HCT116 (cell line): ENCODE measurements around the gene MRPL39.

ENCODE experiments used
- EGR1 ChIP-seq: IDR thresholded peaks from 2 replicates; pipeline ENCODE4 v1.6.1; 2012; ENCODE audit warnings: low read depth
- ELF1 ChIP-seq: IDR thresholded peaks from 2 replicates; pipeline ENCODE4 v1.6.1; 2012; ENCODE audit warnings: low read depth, borderline replicate concordance
- EZH2 ChIP-seq: fragments of 200-600 bp; sonication (generic); IDR thresholded peaks from 2 replicates; pipeline ENCODE4 v1.6.1; 2017; ENCODE audit warnings: antibody characterized with exemption, mixed run types
- JUND ChIP-seq: IDR thresholded peaks from 2 replicates; pipeline ENCODE4 v1.6.1; 2012
- POLR2AphosphoS5 ChIP-seq: IDR thresholded peaks from 2 replicates; pipeline ENCODE4 v1.6.1; 2011; ENCODE audit warnings: mild to moderate bottlenecking, low read depth, low read length, moderate library complexity
- RAD21 ChIP-seq: IDR thresholded peaks from 2 replicates; pipeline ENCODE4 v1.6.1; 2012; ENCODE audit warnings: low read depth, mild to moderate bottlenecking
- SP1 ChIP-seq: IDR thresholded peaks from 2 replicates; pipeline ENCODE4 v1.6.1; 2012; ENCODE audit warnings: low read depth
- TF ChIP-seq, protein P1 (sequence below), 3 experiments: fragments of 200-600 bp in 1 of 3; sonication (generic) in 1 of 3; IDR thresholded peaks in 2 of 3; conservative IDR thresholded peaks in 1 of 3; 2 replicates each; pipeline ENCODE4 v1.5.1; 2012 to 2017; ENCODE audit warnings: low read depth in 2 of 3, low read length in 2 of 3, antibody characterized with exemption in 1 of 3, borderline replicate concordance in 1 of 3, control low read depth in 1 of 3, mild to moderate bottlenecking in 1 of 3, mixed read lengths in 1 of 3, mixed run types in 1 of 3, moderate library complexity in 1 of 3; ENCODE audit not compliant: insufficient read depth in 1 of 3
- TF ChIP-seq, protein P2 (sequence below): IDR thresholded peaks from 2 replicates; pipeline ENCODE4 v1.6.1; 2012

DNA sequence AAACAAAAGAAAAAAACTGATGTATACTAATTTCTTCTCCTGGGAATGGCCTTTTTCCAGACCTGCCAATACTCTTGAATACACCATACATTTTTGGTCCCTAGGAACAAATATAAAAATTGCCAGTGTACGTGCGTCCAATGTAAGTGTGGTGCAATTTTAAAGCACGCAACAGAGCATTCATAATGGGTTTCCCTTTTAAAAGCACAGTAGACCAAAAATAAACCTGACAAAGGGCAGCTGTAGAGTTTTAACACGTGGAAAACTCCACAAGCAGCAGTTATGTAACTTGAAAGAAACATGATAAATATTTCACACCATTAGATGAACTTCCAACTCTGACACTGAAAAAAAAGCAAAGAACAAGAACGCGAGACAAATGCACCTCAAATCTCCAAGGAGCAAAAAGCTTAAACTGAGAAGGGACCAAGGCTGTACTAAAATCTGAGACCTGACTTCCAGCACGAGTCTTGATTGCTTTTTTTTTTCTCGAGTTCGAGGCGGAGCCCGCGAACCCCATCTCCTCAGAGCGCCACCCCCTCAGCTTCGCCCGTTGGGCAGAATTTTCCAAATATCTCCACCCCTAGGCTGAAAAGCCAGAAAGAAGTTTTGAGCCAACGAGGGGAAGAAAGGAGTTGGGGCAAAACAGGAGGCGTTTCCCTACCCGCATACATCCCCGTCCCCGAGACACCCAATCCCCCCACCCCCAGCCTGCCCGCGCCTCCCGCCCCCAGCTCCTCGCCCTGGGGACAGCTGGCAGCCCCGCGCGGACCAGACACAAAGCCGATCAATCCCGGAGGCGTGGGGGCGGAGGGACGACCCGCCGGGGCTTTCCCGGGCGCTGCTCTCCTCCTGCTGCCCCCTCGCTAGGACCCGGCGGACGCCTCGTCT lies 31.6 kb upstream of the MRPL39 start, which contains the start of gene JAM2:
- TF ChIP-seq RAD21, result no peak
- TF ChIP-seq, protein P1, sequence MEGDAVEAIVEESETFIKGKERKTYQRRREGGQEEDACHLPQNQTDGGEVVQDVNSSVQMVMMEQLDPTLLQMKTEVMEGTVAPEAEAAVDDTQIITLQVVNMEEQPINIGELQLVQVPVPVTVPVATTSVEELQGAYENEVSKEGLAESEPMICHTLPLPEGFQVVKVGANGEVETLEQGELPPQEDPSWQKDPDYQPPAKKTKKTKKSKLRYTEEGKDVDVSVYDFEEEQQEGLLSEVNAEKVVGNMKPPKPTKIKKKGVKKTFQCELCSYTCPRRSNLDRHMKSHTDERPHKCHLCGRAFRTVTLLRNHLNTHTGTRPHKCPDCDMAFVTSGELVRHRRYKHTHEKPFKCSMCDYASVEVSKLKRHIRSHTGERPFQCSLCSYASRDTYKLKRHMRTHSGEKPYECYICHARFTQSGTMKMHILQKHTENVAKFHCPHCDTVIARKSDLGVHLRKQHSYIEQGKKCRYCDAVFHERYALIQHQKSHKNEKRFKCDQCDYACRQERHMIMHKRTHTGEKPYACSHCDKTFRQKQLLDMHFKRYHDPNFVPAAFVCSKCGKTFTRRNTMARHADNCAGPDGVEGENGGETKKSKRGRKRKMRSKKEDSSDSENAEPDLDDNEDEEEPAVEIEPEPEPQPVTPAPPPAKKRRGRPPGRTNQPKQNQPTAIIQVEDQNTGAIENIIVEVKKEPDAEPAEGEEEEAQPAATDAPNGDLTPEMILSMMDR (IDR thresholded peaks at IDR 0.05 in 2 of 3, conservative IDR thresholded peaks at IDR 0.05 in 1 of 3; ENCODE audit: borderline replicate concordance in 1 of 3, insufficient read depth in 1 of 3, low read depth in 2 of 3, low read length in 2 of 3), result no peak
- no peak for TF ChIP-seq EGR1
- no peak for TF ChIP-seq EZH2
- no peak for TF ChIP-seq JUND
- no peak for TF ChIP-seq SP1
- no peak for TF ChIP-seq ELF1
- no peak for TF ChIP-seq POLR2AphosphoS5
- TF ChIP-seq, protein P2, sequence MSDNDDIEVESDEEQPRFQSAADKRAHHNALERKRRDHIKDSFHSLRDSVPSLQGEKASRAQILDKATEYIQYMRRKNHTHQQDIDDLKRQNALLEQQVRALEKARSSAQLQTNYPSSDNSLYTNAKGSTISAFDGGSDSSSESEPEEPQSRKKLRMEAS, result no peak
